GM12874 (cell line): ENCODE measurements around the gene GRWD1.

ENCODE experiments used
- CTCF ChIP-seq: IDR thresholded peaks from 2 replicates; pipeline ENCODE4 v1.5.1; 2011; ENCODE audit warnings: low read depth, mild to moderate bottlenecking, control low read depth, low read length, moderate library complexity; ENCODE audit not compliant: insufficient read depth

GRWD1 gene

GRCh38 chr19:48444936-48445200 is 915 bp upstream of the GRWD1 start:
- TF ChIP-seq CTCF: no peak

GRCh38 chr19:48445256-48445605 is 552 bp upstream of the GRWD1 start:
- TF ChIP-seq CTCF: no peak

DNA sequence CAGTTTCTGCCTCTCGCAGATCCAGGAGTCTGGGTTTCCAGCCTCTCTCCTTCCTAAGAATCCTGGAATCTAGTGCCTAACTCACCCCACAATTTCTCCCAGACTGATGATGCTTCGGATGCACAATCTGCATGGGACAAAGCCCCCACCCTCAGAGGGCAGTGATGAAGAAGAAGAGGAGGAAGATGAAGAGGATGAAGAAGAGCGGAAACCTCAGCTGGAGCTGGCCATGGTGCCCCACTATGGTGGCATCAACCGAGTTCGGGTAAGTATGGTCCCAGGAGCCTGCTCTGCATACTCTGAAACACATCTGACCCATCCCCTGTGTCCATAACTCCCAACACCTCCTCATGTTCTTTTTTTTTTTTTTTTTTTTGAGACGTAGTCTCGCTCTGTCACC is 796 bp downstream of the GRWD1 start:
- TF ChIP-seq CTCF: no peak

DNA sequence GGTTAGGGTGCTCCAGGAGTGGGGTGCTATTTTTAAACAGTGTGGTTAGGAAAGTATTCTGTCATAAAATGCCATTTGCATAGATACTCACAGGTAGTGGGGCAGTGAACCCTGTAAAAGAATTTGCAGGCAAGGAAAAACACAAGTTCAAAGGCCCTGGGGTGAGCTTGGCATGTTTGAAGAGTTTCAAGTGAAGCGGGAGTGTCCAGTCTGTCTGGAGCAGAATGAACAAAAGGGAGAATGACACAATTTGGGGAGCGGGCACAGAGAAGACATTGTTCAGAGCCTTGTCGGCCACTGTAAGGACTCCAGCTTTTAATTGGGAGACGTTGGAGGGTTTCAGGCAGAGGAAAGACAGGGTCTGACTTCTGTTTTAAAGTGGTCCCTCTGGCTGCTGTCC is 2.8 kb downstream of the GRWD1 start:
- no peak for TF ChIP-seq CTCF

DNA sequence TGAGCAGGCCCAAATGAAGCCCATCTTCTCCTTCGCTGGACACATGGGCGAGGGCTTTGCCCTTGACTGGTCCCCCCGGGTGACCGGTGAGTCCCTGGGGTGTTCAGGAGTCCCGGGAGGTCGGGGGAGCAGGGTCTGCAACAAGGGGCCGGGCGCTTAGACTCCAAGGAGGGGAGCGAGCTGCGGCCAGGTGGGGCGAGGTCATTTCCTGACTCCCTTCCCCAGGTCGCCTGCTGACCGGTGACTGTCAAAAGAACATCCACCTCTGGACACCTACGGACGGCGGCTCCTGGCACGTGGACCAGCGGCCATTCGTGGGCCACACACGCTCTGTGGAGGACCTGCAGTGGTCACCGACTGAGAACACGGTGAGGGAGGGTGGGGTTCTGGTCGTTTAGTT is 4.7 kb downstream of the GRWD1 start:
- TF ChIP-seq CTCF: no peak

- TF ChIP-seq CTCF: no peak
Observed at GRCh38 chr19:48450863-48451262, 5.1 kb downstream of the GRWD1 start.

DNA sequence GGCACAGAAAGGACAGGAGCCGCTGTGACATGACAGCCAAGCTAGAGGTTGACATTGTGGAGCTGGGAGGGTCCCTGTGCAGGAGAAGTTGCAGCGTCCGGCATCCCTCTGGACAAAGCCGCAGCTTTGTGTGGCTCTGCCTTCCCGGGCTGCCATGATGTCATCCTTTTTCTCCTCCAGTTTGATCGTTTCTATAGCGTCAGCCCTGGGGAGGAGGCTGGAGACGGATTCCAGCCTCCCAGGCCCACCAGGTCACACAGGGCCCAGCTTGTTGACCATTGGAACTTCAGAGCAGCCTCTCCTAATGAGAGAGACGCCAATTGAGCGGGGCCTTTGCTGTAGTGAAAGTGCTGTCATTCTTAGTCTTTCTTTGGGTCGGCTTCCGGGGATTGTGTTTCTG is 5.8 kb downstream of the GRWD1 start:
- no peak for TF ChIP-seq CTCF

GRCh38 chr19:48452289-48453190 is 6.8 kb downstream of the GRWD1 start:
- no peak for TF ChIP-seq CTCF
